ENCODE measurements around the gene LRRC36.

LRRC36 gene

GRCh38 chr16:67294938-67295361 lies 31.7 kb upstream of the LRRC36 start:
- H3K4me2 ChIP-seq (ENCODE audit: low read length) = no peak overlapping the region
- DNase-seq = no peak
- H3K18ac ChIP-seq (ENCODE audit: low read length) = no peak overlapping the region
- no peak overlapping the region for H2BK120ac ChIP-seq (ENCODE audit: insufficient read depth, low read length, poor library complexity)
- no peak overlapping the region for H2AFZ ChIP-seq (ENCODE audit: insufficient read depth, low read length, poor library complexity)
- no peak overlapping the region for H2AK5ac ChIP-seq (ENCODE audit: low read length)
- peaks cover 7% of the 10 kb centered on the region for H3K9me3 ChIP-seq (ENCODE audit: insufficient read depth, low read depth, low read length)
- H3K14ac ChIP-seq (ENCODE audit: low read length) = no peak overlapping the region
- WGBS (ENCODE audit: extremely low coverage, insufficient coverage, insufficient read length) = no CpG with 5 or more reads among the region's 7 CpGs
- no peak overlapping the region for H4K91ac ChIP-seq (ENCODE audit: low read depth, low read length)
- H2BK5ac ChIP-seq (ENCODE audit: low read depth, low read length, poor library complexity) = no peak overlapping the region
- H4K12ac ChIP-seq (ENCODE audit: low read depth, low read length) = no peak overlapping the region
- H3K4me1 ChIP-seq (ENCODE audit: control insufficient read depth in 1 of 2, insufficient read depth in 2 of 2, low read length in 2 of 2) = no peaks in the 10 kb centered on the region
- no peak overlapping the region for H3K4me3 ChIP-seq (ENCODE audit: low read depth, low read length)
- no peak overlapping the region for H3K4ac ChIP-seq (ENCODE audit: low read depth, low read length)
- no peak overlapping the region for H3K9ac ChIP-seq (ENCODE audit: low read length)
- no peak overlapping the region for H4K8ac ChIP-seq (ENCODE audit: low read depth, low read length)
- H2BK12ac ChIP-seq (ENCODE audit: low read length) = no peak overlapping the region
- no peak overlapping the region for H3K23ac ChIP-seq (ENCODE audit: low read length)
- no peaks in the 10 kb centered on the region for H3K36me3 ChIP-seq (ENCODE audit: control insufficient read depth in 1 of 2, insufficient read depth in 2 of 2, low read length in 2 of 2)
- H3K27me3 ChIP-seq (ENCODE audit: insufficient read depth, low read length) = no peaks in the 10 kb centered on the region
- no peak overlapping the region for H3K27ac ChIP-seq (ENCODE audit: low read depth, low read length)
- H3K79me1 ChIP-seq (ENCODE audit: low read length) = no peaks in the 10 kb centered on the region
- H3K79me2 ChIP-seq (ENCODE audit: control insufficient read depth, insufficient read depth, low read length, poor library complexity) = no peaks in the 10 kb centered on the region

GRCh38 chr16:67296420-67296819 lies 30.2 kb upstream of the LRRC36 start:
- H3K4me2 ChIP-seq (ENCODE audit: low read length) = no peak overlapping the region
- no peak for DNase-seq
- no peak overlapping the region for H2BK120ac ChIP-seq (ENCODE audit: insufficient read depth, low read length, poor library complexity)
- no peak overlapping the region for H3K14ac ChIP-seq (ENCODE audit: low read length)
- H4K8ac ChIP-seq (ENCODE audit: low read depth, low read length) = no peak overlapping the region
- H3K4ac ChIP-seq (ENCODE audit: low read depth, low read length) = no peak overlapping the region
- H2AFZ ChIP-seq (ENCODE audit: insufficient read depth, low read length, poor library complexity) = no peak overlapping the region
- no peaks in the 10 kb centered on the region for H3K36me3 ChIP-seq (ENCODE audit: control insufficient read depth in 1 of 2, insufficient read depth in 2 of 2, low read length in 2 of 2)
- no peaks in the 10 kb centered on the region for H3K79me1 ChIP-seq (ENCODE audit: low read length)
- no peaks in the 10 kb centered on the region for H3K27me3 ChIP-seq (ENCODE audit: insufficient read depth, low read length)
- H4K12ac ChIP-seq (ENCODE audit: low read depth, low read length) = no peak overlapping the region
- no peak overlapping the region for H3K9ac ChIP-seq (ENCODE audit: low read length)
- no peak overlapping the region for H2BK5ac ChIP-seq (ENCODE audit: low read depth, low read length, poor library complexity)
- no CpG with 5 or more reads among the region's 3 CpGs for WGBS (ENCODE audit: extremely low coverage, insufficient coverage, insufficient read length)
- no peak overlapping the region for H4K91ac ChIP-seq (ENCODE audit: low read depth, low read length)
- H3K4me1 ChIP-seq (ENCODE audit: control insufficient read depth in 1 of 2, insufficient read depth in 2 of 2, low read length in 2 of 2) = no peaks in the 10 kb centered on the region
- H3K4me3 ChIP-seq (ENCODE audit: low read depth, low read length) = no peak overlapping the region
- no peak overlapping the region for H3K18ac ChIP-seq (ENCODE audit: low read length)
- H3K27ac ChIP-seq (ENCODE audit: low read depth, low read length) = no peak overlapping the region
- no peaks in the 10 kb centered on the region for H3K79me2 ChIP-seq (ENCODE audit: control insufficient read depth, insufficient read depth, low read length, poor library complexity)
- no peak overlapping the region for H3K23ac ChIP-seq (ENCODE audit: low read length)
- no peak overlapping the region for H2AK5ac ChIP-seq (ENCODE audit: low read length)
- no peak overlapping the region for H2BK12ac ChIP-seq (ENCODE audit: low read length)
- peaks cover 7% of the 10 kb centered on the region for H3K9me3 ChIP-seq (ENCODE audit: insufficient read depth, low read depth, low read length)

GRCh38 chr16:67298277-67298676 lies 28.3 kb upstream of the LRRC36 start:
- Histone ChIP-seq H3K23ac (ENCODE audit: low read length) (no peak overlapping the region), H3K18ac (ENCODE audit: low read length) (no peak overlapping the region), H3K27me3 (ENCODE audit: insufficient read depth, low read length) (no peaks in the 10 kb centered on the region)

GRCh38 chr16:67299269-67299668 lies 27.3 kb upstream of the LRRC36 start:
- H4K12ac ChIP-seq (ENCODE audit: low read depth, low read length) = no peak overlapping the region
- H3K27me3 ChIP-seq (ENCODE audit: insufficient read depth, low read length) = no peaks in the 10 kb centered on the region
- no peaks in the 10 kb centered on the region for H3K79me2 ChIP-seq (ENCODE audit: control insufficient read depth, insufficient read depth, low read length, poor library complexity)
- no peak overlapping the region for H3K4me3 ChIP-seq (ENCODE audit: low read depth, low read length)
- H3K4me1 ChIP-seq (ENCODE audit: control insufficient read depth in 1 of 2, insufficient read depth in 2 of 2, low read length in 2 of 2) = no peaks in the 10 kb centered on the region
- no peak overlapping the region for H3K9ac ChIP-seq (ENCODE audit: low read length)
- H3K79me1 ChIP-seq (ENCODE audit: low read length) = no peaks in the 10 kb centered on the region
- no peak overlapping the region for H2AFZ ChIP-seq (ENCODE audit: insufficient read depth, low read length, poor library complexity)
- no peak overlapping the region for H2BK12ac ChIP-seq (ENCODE audit: low read length)
- H3K27ac ChIP-seq (ENCODE audit: low read depth, low read length) = no peak overlapping the region
- H3K4me2 ChIP-seq (ENCODE audit: low read length) = no peak overlapping the region
- peaks cover 2% of the 10 kb centered on the region for H3K9me3 ChIP-seq (ENCODE audit: insufficient read depth, low read depth, low read length)
- H2BK5ac ChIP-seq (ENCODE audit: low read depth, low read length, poor library complexity) = no peak overlapping the region
- H3K4ac ChIP-seq (ENCODE audit: low read depth, low read length) = no peak overlapping the region
- no peak overlapping the region for H4K8ac ChIP-seq (ENCODE audit: low read depth, low read length)
- no peak overlapping the region for H2AK5ac ChIP-seq (ENCODE audit: low read length)
- H3K23ac ChIP-seq (ENCODE audit: low read length) = no peak overlapping the region
- no peak overlapping the region for H2BK120ac ChIP-seq (ENCODE audit: insufficient read depth, low read length, poor library complexity)
- H4K91ac ChIP-seq (ENCODE audit: low read depth, low read length) = no peak overlapping the region
- H3K36me3 ChIP-seq (ENCODE audit: control insufficient read depth in 1 of 2, insufficient read depth in 2 of 2, low read length in 2 of 2) = no peaks in the 10 kb centered on the region
- no CpG with 5 or more reads among the region's 15 CpGs for WGBS (ENCODE audit: extremely low coverage, insufficient coverage, insufficient read length)
- DNase-seq = no peak
- no peak overlapping the region for H3K18ac ChIP-seq (ENCODE audit: low read length)
- H3K14ac ChIP-seq (ENCODE audit: low read length) = no peak overlapping the region

More at GRCh38 chr16:67298277-67298676, 28.3 kb upstream of the LRRC36 start:
- Histone ChIP-seq H3K4ac (ENCODE audit: low read depth, low read length) (no peak overlapping the region), H3K36me3 (ENCODE audit: control insufficient read depth in 1 of 2, insufficient read depth in 2 of 2, low read length in 2 of 2) (no peaks in the 10 kb centered on the region), H4K8ac (ENCODE audit: low read depth, low read length) (no peak overlapping the region), H3K9me3 (ENCODE audit: insufficient read depth, low read depth, low read length) (peaks cover 8% of the 10 kb centered on the region), H3K4me2 (ENCODE audit: low read length) (no peak overlapping the region), H3K79me2 (ENCODE audit: control insufficient read depth, insufficient read depth, low read length, poor library complexity) (no peaks in the 10 kb centered on the region), H3K4me1 (ENCODE audit: control insufficient read depth in 1 of 2, insufficient read depth in 2 of 2, low read length in 2 of 2) (no peaks in the 10 kb centered on the region), H2AFZ (ENCODE audit: insufficient read depth, low read length, poor library complexity) (no peak overlapping the region), H2AK5ac (ENCODE audit: low read length) (no peak overlapping the region), H3K4me3 (ENCODE audit: low read depth, low read length) (no peak overlapping the region), H3K79me1 (ENCODE audit: low read length) (no peaks in the 10 kb centered on the region), H3K9ac (ENCODE audit: low read length) (no peak overlapping the region), H4K91ac (ENCODE audit: low read depth, low read length) (no peak overlapping the region), H4K12ac (ENCODE audit: low read depth, low read length) (no peak overlapping the region), H3K27ac (ENCODE audit: low read depth, low read length) (no peak overlapping the region), H2BK120ac (ENCODE audit: insufficient read depth, low read length, poor library complexity) (no peak overlapping the region), H2BK12ac (ENCODE audit: low read length) (no peak overlapping the region), H2BK5ac (ENCODE audit: low read depth, low read length, poor library complexity) (no peak overlapping the region), H3K14ac (ENCODE audit: low read length) (no peak overlapping the region)
- WGBS (ENCODE audit: extremely low coverage, insufficient coverage, insufficient read length) = no CpG with 5 or more reads among the region's 9 CpGs
- DNase-seq = no peak

Measured in trophoblast cell (in vitro differentiated cells and primary cell).